ENCODE measurements around the gene BCL2L1. TPM values are rescaled to one million over a fixed set of nuclear protein-coding genes. Genes with fewer than 3 reads are reported as not detected.

BCL2L1 gene
- total and polyA plus RNA-seq, 9 donors: 21.7 to 65.1 (median 40.2) TPM

GRCh38 chr20:31691646-31692275 is 30.9 kb downstream of the BCL2L1 start:
- TF ChIP-seq POLR2A (IDR thresholded peaks at IDR 0.05) (no peak), EP300 (IDR thresholded peaks at IDR 0.05) (no peak)
- TF ChIP-seq, protein P1, sequence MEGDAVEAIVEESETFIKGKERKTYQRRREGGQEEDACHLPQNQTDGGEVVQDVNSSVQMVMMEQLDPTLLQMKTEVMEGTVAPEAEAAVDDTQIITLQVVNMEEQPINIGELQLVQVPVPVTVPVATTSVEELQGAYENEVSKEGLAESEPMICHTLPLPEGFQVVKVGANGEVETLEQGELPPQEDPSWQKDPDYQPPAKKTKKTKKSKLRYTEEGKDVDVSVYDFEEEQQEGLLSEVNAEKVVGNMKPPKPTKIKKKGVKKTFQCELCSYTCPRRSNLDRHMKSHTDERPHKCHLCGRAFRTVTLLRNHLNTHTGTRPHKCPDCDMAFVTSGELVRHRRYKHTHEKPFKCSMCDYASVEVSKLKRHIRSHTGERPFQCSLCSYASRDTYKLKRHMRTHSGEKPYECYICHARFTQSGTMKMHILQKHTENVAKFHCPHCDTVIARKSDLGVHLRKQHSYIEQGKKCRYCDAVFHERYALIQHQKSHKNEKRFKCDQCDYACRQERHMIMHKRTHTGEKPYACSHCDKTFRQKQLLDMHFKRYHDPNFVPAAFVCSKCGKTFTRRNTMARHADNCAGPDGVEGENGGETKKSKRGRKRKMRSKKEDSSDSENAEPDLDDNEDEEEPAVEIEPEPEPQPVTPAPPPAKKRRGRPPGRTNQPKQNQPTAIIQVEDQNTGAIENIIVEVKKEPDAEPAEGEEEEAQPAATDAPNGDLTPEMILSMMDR (IDR thresholded peaks at IDR 0.05): no peak
- H3K4me3 ChIP-seq: no peak overlapping the region
- H3K9me3 ChIP-seq: no peaks in the 10 kb centered on the region
- H3K27ac ChIP-seq: no peak overlapping the region
- peaks cover 7% of the 10 kb centered on the region for H3K4me1 ChIP-seq (ENCODE audit: insufficient read depth)
- no peaks in the 10 kb centered on the region for H3K27me3 ChIP-seq
- WGBS, 3 donors: 32 to 46% (median 38%) methylated on average over 1 of the region's 1 CpG
- H3K36me3 ChIP-seq: no peaks in the 10 kb centered on the region
- no peak for DNase-seq
- intact Hi-C loops (cut with DNase I): no loop called here

DNA sequence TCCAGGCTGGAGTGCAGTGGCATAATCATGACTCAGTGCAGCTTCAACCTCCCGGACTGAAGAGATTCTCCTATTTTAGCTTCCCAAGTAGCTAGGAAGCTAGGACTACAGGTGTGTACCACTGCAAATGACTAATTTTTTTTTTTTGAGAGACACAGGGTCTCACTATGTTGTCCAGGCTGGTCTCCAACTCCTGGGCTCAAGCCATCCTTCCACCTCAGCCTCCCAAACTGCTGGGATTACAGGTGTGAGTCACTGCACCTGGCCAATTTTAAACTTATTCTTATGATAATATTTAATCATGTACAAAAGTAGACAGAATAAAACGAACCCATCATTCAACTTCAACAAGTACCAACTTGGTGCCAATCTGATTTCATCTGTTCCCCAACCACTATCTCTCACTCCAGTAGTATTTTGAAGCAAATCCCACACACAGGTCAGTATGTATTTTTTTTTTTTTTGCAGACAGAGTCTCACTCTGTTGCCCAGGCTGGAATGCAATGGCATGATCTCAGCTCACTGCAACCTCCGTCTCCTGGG is 32.5 kb downstream of the BCL2L1 start:
- H3K27ac ChIP-seq: no peak overlapping the region
- H3K9me3 ChIP-seq: no peaks in the 10 kb centered on the region
- DNase-seq: no peak
- TF ChIP-seq EP300 (IDR thresholded peaks at IDR 0.05) (no peak), POLR2A (IDR thresholded peaks at IDR 0.05) (no peak)
- TF ChIP-seq, protein P1 (IDR thresholded peaks at IDR 0.05): no peak
- intact Hi-C loops (cut with DNase I): no loop called here
- H3K4me1 ChIP-seq (ENCODE audit: insufficient read depth): peaks cover 4% of the 10 kb centered on the region
- no peak overlapping the region for H3K4me3 ChIP-seq
- 85 to 91% (median 91%) methylated on average over 3 of the region's 3 CpGs for WGBS, 3 donors
- H3K36me3 ChIP-seq: no peaks in the 10 kb centered on the region
- H3K27me3 ChIP-seq: no peaks in the 10 kb centered on the region

- intact Hi-C loops (cut with DNase I): no loop called here
- TF ChIP-seq EP300 (IDR thresholded peaks at IDR 0.05) (no peak), POLR2A (IDR thresholded peaks at IDR 0.05) (no peak)
- TF ChIP-seq, protein P1 (IDR thresholded peaks at IDR 0.05): no peak
- DNase-seq: no peak
- Histone ChIP-seq H3K4me1 (ENCODE audit: insufficient read depth) (peaks cover 2% of the 10 kb centered on the region), H3K27ac (no peak overlapping the region), H3K27me3 (no peaks in the 10 kb centered on the region), H3K9me3 (no peaks in the 10 kb centered on the region), H3K36me3 (no peaks in the 10 kb centered on the region), H3K4me3 (no peak overlapping the region)
- WGBS, 3 donors: 88 to 94% (median 94%) methylated on average over 5 of the region's 5 CpGs
Observed at GRCh38 chr20:31689141-31689540, 33.5 kb downstream of the BCL2L1 start.

- intact Hi-C loops (cut with DNase I): no loop called here
- WGBS, 3 donors: 93 to 100% (median 98%) methylated on average over 3 of the region's 3 CpGs
- TF ChIP-seq POLR2A (IDR thresholded peaks at IDR 0.05) (no peak), EP300 (IDR thresholded peaks at IDR 0.05) (no peak)
- TF ChIP-seq, protein P1 (IDR thresholded peaks at IDR 0.05): no peak
Observed at GRCh38 chr20:31687777-31688176, 34.9 kb downstream of the BCL2L1 start.

More at GRCh38 chr20:31687777-31688176, 34.9 kb downstream of the BCL2L1 start:
- Histone ChIP-seq H3K4me1 (ENCODE audit: insufficient read depth) (no peaks in the 10 kb centered on the region), H3K27ac (no peak overlapping the region), H3K9me3 (no peaks in the 10 kb centered on the region), H3K4me3 (no peak overlapping the region), H3K27me3 (no peaks in the 10 kb centered on the region), H3K36me3 (no peaks in the 10 kb centered on the region)
- no peak for DNase-seq

Data from ovary (tissue), 9 donors.